AG08396 (cell line): ENCODE data around the gene EYS.
"Not testable (repeated sequence)": the region's sequence is repeated elsewhere in the genome, so short reads cannot be mapped to it uniquely, and the experiment has no call there.

ENCODE experiments used
- DNase-seq: peaks from one replicate; pipeline ENCODE4 v3.0.0; 2012; ENCODE audit warnings: low spot score, mixed read lengths

EYS gene

DNA sequence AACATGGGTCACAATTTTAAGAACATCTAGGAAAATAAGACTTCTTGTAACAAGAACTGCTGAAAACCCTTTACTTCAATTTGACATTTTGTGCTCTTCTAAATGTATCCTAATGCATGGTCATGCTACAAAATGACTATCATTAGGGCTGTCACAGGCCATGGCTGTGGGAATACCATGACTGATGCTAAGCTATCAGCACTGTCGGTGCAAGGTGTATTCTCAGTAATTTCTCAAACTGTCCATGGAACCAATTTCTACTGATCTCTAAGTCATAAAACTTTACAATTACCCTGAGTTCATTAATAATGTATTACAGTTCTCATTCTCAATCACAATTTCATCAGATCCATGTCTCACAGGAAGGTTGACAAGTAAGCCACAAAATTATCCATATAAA, 625.3 kb downstream of the EYS start:
- no peak for DNase-seq

DNA sequence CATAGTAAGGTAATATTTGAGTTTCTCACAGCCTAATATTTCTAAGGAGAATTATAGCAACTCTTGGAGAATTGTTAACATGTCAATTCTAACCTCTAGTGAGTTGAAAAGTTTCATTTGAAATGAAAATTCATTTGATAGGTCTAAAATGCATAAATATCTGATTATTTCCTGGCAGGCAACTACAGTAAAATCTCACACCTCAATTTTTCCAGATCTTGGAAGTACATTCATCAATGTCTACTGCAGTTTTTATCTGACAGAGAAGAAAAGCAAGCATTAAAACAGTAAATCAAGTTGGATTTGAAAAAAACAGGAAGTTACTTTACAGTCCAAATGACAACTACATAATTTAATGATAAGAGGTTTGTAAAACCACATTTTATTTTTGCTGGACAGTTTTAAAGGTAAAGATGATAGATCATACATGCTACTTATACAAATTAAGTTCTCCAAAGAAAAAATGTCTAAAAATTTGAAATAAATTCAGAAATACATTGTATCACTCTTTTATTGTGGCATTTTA, 631.3 kb downstream of the EYS start:
- DNase-seq, result no peak

DNA sequence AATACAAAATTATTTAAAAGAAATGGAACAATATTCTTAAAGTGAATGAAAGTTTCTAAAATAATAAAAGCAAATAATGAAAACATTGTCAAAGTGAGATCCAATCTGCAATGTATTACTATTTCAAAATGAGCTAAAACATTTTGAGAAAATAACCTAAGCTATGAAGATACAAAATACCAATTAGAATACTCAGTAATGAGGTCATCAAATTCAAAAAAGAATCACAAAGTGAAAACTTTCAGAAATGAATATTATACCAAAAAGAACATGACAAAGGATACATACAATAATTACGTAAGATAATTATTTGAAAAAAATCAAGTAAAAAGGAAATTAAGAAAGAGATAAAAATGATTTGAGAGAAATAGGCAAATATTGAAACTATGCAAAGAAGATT, 634.5 kb downstream of the EYS start:
- no peak for DNase-seq

DNA sequence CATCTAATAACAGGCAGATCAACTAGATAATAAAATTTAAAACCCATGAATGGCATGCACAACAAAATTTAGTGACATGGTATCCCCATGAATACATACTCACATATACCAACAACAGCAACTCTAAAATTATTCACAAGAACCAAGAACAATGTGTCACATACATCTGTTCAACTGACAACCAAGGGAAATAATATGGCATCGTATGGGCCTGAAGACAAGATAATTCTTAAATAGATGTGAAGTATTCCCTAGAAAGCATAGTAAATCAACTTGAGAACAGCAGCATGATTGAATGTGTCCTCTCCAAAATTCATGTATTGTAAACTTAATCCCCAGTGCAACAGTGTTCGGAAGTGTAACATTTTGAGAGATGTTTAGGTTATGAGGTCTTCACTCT, 635.5 kb downstream of the EYS start:
- DNase-seq, result no peak

DNA sequence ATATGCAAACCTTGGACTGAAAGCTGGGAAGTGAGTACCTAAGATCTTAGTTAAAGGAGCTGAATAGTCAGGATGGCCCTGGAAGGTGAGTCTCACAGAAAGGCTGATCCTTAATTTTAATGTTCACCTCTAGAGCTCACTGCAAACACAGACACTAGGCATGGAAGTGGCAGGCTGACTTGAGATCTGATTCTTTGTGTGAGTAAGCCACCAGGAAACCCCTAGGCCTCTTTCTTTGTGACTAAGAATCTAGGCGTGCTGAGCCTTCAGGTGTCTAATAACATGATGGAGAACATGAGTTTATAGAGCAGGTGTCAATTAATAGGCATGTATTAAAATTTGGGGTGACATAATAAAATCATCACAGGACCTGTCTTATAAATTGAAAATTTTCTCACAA, 642.2 kb downstream of the EYS start:
- no peak for DNase-seq

DNA sequence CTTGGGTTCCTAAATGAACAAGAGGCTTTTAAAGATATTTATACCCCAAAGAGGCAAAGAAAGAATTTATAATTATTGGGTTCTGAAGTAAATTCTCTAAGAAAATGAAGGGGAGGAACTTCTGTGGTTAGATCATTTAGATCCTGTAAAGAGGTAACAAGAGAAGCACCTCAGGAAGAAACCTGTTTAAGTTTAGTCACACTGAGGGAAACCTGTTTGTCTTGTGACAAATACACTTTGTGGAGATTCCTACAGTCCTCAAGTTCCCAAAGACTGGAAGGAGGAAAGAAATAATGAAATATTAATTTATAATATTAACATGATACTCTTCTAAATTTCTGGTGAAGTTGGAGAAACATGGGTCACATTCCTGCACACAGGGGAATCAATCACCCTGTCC, 647.5 kb downstream of the EYS start:
- no peak for DNase-seq

DNA sequence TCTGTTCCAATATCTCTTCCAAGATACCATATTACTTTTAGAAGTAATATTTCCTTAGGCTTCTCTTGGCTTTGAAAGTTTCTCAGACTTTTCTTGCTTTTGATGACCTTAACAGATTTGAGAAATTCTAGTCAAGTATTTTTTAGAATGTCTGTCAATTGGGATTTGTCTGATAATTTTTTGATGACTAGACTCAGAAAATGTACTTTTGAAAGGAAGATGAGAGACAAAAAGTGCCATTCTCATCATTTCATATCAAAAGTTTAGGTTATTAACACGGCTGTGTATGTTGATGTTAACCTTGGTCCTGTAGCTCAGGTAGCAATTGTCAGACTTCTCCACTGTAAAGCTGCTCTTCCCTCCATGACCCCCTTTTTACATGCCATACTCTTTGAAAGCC, 651.5 kb downstream of the EYS start:
- no peak for DNase-seq

DNA sequence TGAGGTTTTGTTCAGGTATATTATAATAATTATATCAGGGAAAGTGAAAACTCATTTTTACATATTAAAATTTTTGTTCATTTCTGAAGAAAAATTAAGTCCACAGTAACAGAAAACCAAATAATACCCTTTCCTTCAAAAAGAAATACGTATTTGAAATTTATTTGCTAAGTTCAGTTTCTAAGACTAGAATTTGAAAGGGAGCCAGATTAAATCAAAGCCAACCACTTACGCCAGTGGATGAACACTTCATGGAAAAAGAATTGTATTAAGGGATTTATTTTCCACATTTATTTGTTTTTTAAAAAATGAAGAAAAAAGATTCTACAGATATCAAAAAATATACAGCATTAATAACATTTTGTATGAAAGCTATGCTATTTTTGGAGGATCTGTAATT, 654.4 kb downstream of the EYS start:
- DNase-seq, result no peak

DNA sequence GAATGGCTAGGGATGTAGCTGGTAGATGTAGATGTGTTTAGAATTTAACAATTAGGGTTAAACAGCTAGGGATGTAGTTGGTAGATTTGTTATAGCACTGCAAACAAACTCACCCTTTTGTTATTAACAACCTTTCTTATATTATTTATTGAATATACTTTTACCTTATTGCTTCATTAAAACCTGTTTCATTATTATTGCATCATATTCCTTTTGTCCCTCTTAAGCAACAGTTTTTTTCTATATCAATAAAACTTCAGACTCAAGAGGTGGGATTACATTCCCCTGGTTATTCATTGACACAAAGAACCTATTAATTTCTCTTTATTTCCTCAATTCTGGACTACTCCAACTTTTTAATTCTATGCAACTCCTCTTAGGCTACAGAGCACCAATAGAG, 661.2 kb downstream of the EYS start:
- DNase-seq, result no peak

DNA sequence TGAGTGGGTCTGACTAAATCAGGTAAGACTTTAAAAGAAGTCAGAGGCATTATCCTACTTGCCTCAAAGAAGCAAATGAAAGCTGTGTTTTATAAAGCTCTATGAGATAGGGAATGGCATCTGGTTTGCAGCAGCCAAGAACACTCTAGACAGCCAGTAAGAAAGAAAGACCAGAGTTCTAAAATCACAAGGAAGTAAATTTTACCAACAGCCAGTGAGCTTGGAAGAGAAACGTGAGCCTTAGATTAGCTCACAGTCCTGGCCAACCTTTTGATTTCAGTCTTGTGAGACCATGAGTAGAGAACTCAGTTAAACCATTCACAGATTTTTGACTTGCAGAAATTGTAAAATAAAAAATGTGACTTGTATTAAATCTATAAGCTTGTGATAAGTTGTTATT, 693.0 kb downstream of the EYS start:
- no peak for DNase-seq

DNA sequence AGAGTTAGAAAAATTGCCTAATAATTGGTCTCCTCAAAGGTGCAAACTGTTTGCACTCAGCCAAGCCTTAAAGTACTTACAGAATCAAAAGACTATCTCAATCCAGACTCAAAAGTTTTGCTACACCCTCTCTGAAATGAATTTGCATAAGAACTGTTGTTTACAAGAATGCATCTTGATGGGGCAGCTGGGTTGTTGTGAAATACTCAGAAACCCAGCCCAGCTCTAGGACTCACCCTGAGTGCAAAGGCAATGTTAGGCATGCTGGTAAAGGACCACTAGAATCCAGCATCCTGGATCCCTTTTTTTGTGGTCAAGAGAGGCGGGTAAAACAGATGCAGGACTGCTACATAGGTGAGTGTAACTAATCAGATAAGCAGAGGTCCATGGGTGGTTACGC, 700.2 kb downstream of the EYS start:
- no peak for DNase-seq

DNA sequence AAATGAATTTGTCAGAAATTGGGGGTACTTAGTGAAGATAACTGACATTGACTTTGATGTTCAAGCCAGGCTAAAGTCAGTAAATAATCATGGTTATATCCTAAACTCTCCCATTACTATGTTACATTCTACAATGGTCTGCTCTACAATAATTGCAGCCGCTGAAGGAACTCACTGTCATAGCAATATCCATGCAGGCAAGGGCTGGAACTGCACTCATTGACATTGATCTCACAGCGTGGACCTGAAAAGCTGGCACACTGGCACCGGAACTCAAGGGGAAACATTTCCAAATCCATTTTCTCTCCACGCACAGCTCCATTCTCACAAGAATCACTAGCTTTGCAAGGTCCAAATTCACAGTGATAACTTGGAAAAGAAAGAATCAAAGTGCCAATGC, 702.7 kb downstream of the EYS start:
- DNase-seq, result no peak

DNA sequence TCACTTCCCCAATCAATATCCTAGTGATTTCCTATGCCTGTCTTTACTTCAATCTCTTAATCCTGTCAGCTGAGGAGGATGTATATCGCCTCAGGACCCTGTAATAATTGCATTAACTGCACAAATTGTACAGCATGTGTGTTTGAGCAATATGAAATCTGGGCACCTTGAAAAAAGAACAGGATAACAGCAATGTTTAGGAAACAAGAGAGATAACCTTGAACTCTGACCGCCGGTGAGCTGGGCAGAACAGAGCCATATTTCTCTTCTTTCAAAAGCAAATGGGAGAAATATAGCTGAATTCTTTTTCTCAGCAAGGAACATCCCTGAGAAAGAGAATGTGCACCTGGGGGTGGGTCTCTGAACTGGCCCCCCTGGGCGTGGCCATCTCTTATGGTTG, 704.1 kb downstream of the EYS start:
- not testable (repeated sequence) for DNase-seq

DNA sequence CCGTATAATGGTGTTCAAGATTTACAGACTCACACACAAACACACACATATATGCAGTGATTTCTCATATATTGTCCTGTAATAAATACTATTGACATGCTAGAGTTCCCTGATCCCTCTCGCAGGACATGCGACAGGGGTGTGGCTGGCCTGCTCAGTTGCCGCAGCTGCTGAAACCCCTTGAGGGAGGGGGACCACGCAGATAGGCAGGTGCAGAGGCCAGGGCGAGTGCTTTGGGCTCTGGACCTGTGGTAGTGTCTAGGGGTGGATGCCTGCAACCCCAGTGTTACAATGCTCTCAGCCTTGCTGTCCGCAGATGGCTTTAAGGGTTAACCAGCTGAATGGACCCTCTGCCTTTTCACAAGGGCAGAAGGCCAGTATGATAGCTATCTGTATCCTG, 706.2 kb downstream of the EYS start:
- no peak for DNase-seq

DNA sequence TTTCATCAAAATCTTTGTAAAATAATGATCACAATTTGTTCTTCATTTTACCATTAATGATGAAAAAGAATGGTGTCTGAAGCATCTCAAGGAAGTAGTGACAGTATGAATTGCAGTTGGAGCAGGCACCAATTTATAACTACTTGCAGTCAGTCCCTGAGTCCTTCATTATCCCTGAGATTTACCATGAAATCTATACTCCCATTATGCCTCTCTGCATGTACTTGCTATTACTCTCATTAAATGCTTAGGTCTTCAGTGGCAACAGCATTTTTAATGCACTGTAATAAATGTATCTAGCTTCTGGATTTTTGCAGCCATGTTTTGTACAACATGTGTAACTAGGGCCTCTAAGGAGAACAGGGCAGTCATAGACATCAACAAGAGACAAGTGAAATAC, 708.8 kb downstream of the EYS start:
- no peak for DNase-seq

DNA sequence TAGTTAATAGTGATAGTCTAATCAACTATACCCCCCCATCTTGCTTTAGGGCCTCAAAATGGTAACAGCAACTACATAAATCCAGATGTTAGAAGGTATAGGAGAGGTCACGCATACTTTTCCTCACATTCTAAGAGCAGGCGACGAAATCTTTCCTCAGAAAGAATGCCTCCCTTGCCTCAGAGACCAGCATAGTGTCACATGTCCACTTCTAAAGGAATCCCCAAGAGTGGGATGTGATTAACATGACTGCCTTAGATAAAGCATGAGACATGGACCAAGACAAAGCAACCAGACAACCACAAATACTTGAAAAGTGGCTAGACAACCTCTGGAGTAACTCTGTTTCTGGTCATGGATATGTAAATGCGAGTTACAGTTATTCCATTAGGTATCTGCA, 710.7 kb downstream of the EYS start:
- DNase-seq, result no peak

DNA sequence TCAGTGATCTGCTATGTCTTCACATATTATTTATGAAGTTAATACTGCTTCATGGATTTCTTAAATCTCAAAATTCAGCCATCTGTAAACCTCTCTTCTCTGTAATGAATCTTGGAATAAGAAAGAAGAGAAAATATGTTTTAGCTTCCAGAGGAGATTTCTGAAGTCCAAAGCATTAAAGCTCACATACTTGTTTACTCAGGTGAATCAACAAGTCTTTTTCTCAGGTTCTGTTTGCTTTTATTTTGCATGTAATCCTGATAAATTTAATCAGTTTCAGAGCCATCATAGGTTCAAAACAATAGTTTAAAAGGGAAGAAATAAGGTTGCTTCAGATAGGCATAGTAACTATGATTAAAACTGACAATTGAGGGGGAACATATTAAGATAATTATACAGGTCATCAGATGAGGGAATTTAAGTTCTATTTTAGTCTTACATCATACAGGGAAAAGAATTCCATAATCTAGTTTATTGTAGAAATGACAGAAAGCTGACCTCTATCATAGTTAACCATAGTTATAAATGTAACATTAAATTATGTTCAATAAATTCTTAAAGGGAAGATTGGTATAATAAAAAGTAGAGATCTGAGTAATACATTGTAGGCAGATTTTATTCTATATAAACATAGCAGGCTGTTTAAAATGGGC, 716.2 kb downstream of the EYS start:
- DNase-seq, result no peak

DNA sequence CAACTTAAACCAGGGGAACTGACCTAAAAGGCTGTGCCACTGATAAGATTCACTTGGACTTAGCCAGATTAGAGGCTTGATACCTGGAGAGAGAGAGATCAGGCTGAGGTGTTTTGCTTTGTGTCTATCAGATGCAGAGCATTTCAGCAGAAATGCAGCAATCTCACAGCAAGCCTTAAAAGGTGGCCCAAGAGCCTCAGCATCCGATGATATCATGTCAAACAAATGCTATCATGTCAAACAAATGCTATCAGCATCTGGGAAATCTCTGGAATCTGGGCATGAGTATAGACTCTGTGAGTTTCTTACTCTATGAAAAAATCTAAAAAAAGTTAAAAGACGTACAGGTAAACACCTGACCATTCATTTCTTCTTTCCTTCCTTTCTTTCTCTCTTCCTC, 718.9 kb downstream of the EYS start:
- peak; percentile 1 for DNase-seq

DNA sequence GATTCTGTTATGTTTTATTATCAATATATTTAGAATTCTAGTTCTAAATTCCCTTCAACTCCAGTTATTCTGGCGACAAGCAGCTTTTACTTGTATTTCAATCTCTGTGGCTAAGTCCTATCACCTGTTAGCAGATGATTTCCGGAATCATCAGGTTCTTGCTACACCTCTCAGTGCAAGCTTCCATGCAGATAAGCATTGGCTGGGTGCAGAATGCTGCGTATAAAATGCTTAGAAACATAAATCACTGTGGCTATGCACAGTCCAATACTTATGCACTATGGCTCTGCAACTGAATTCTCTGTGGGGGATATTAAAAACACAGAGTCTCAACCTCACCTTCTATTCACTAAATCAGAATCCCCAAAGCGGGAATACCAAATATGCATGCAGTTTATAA, 720.0 kb downstream of the EYS start:
- no peak for DNase-seq

DNA sequence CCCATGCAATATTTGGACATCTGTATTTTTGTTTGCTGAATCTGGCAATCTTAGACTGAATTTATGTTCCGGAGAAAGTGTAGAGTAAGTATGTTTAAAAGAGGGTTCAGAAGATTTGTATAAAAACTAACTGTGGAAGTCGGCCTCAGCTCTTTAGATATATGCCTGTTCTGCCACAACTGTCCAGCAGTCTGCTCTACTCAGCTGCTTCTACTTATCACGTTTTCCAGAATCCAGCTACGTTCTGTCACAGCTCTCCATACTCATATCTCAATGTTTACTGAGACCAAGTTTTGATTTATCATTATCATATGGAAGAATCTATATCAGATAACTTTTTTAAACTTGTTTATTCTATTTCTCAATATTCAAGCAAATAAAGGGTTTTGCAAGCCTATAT, 721.3 kb downstream of the EYS start:
- no peak for DNase-seq

DNA sequence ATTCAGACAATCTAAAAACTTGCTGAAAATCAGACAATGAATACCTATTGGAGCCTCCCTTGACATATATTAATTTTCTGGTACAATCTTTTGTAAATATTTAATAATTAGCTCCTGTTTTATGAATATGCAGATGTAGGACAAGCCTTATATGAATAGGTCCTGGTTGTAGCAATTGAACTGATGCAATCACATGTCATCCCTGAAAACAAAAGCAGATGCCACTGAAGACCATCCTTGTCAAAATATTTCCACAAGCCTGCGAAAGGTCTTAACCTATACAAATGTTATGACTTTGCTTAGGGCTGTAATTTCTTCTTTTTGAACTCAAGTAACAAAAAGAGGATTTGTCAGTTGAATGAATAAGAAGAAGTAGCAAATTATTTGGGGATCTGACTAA, 722.1 kb downstream of the EYS start:
- DNase-seq, result no peak

DNA sequence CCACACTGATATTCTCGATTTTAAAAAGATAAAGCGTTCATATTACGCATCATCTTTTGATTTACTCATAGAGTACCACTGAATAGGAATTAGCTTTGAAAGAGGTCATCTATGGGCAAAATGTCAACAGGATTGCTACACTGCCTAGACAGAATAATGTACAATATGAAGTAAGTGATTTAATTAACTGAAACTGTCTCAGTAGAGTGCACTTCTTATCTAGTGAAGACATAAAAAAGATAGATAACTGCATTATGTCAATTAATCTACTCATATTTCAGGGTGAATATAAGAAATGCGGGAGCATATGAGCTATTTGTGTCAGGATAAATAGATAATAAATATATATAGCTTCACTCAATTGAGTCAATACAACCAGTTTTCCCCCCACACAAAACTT, 723.9 kb downstream of the EYS start:
- no peak for DNase-seq

DNA sequence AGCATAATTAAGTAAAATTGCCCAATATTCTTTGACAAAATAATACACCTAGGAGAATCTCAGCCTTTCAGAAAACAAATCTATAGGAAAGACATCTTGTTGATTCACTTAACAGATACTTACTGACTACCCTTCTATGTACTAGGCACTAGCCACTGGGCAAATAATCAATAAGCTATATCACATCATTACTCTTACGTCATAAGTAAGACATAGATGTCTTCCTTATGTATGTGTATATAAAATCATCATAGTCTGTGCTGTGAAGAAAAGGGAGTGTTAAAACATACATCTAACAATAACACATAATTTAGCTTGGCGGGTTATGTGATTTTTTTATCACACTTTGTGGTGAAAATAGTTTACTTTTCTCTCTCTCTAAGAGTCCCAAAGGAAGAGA, 733.9 kb downstream of the EYS start:
- DNase-seq, result no peak

DNA sequence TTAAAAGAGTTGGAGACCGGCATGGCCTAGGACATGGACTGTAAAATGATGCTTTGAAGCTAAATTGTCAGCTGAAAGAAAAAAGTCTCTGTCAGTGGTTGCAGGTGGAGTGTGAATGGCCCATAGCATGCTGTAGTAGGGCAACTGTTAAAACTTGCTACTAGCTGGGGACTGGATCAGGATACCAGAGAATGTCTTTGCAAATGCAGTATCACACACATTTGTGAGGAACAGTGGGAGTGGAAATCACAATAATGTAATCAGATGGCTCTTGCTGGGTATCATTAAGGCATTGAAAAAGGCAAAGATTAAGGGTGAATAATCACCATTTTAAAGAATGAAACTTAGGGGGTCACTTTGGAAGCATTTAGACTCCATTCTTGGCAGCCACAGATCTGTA, 737.9 kb downstream of the EYS start:
- no peak for DNase-seq

DNA sequence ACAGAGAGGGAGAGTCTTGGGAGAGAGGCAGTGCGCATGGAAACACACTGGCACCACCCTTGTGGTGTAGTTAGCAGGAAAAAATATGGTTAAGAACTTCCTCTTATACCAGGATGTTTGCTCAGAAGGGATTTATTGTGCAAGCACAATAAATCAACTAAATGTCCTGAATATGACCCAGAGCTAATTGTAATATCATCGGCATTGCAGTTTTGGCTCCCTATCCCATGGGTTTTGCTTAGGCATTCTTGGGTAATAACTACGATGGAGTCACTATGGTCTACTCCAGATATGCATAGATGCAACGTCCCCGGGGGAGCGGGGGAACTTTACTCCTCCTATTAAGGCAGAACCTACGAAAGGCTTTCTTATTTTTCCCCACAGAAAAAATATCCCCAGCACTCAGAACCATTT, 751.6 kb downstream of the EYS start:
- DNase-seq, result no peak
